ENCODE results near the gene ACTRT2.

- TF ChIP-seq CTCF (optimal IDR thresholded peaks at IDR 0.05 in 1 of 3, IDR thresholded peaks at IDR 0.05 in 1 of 3, conservative IDR thresholded peaks at IDR 0.05 in 1 of 3; ENCODE audit: extremely low read depth in 1 of 3, insufficient read depth in 2 of 3, low read length in 3 of 3) (no peak), EZH2 (IDR thresholded peaks at IDR 0.05; ENCODE audit: low read length) (no peak)
Observed at GRCh38 chr1:2985694-2986548, 35.3 kb upstream of the ACTRT2 start.
